K562 (cell line): ENCODE results near the gene PMF1. TPM values are rescaled to one million over a fixed set of nuclear protein-coding genes. Genes with fewer than 3 reads are reported as not detected.

Source experiments
- ATAC-seq: fragments of 200-7000 bp; cut with Tn5 transposase; 3 replicates; pipeline ENCODE4 v1.9.1; 2020; ENCODE audit warnings: moderate library complexity
- BruUV-seq: library from RNA; stranded (reverse); fragments of 400-500 nt; replicated peaks from 2 replicates; lab custom pipeline; 2021; lab: Mats Ljungman, UMichigan
- CTCF ChIA-PET: fragments of 300-600 bp; formaldehyde crosslinking; extraction: SDS; loops from one replicate; lab custom pipeline; 2021; ENCODE audit warnings: low intra/inter-chr PET ratio; lab: Yijun Ruan, JAX
- POLR2A ChIA-PET: fragments of 300-600, 350-650 bp; sonication (Branson Sonifier 250); formaldehyde crosslinking; extraction: SDS; loops from one replicate; lab custom pipeline; 2021; ENCODE audit warnings: antibody characterized with exemption, inconsistent platforms; lab: Yijun Ruan, JAX
- DNase-seq, 4 experiments: peaks; one replicate each; pipeline versions ENCODE4 v3.0.0 to v3.0.0-alpha.2; 2011 to 2018; ENCODE audit warnings: low spot score in 3 of 4, mixed read lengths in 3 of 4; ENCODE audit errors: extremely low read depth in 1 of 4
- FAIRE-seq: peaks from 2 replicates; lab custom pipeline; 2011; peaks lifted over from hg19 to GRCh38; lab: Jason Lieb, UNC
- H2AFZ ChIP-seq: 2 replicates; pipeline ENCODE4 v1.6.0; 2011; ENCODE audit warnings: low read depth, low read length, control low read depth, inconsistent platforms
- H3K27ac ChIP-seq: fragments of 200-600 bp; 3 replicates; pipeline ENCODE4 v1.8.0; 2011; ENCODE audit warnings: low read depth, mild to moderate bottlenecking, control low read depth, inconsistent platforms, low read length, moderate library complexity, mixed read lengths; ENCODE audit errors: extremely low read depth
- H3K27me3 ChIP-seq, 2 experiments: fragments of 300-600 bp in 1 of 2; 2 replicates in 1 of 2; 3 replicates in 1 of 2; pipeline versions ENCODE4 v1.6.0 to v1.8.0; 2011; ENCODE audit warnings: inconsistent platforms in 2 of 2, low read length in 2 of 2, mild to moderate bottlenecking in 1 of 2, mixed read lengths in 1 of 2, moderate library complexity in 1 of 2; ENCODE audit not compliant: control insufficient read depth in 2 of 2, insufficient read depth in 2 of 2
- H3K36me3 ChIP-seq: fragments of 300-600 bp; 3 replicates; pipeline ENCODE4 v1.8.0; 2011; ENCODE audit warnings: mild to moderate bottlenecking, low read length, inconsistent platforms; ENCODE audit not compliant: control insufficient read depth, insufficient read depth
- H3K4me1 ChIP-seq, 2 experiments: fragments of 200-600 bp in 1 of 2; replicated peaks in 1 of 2; 2 replicates in 1 of 2; 3 replicates in 1 of 2; pipeline versions ENCODE4 v1.5.1 to v1.8.0; 2011; ENCODE audit warnings: inconsistent platforms in 2 of 2, low read length in 2 of 2, mild to moderate bottlenecking in 1 of 2, mixed read lengths in 1 of 2, moderate library complexity in 1 of 2; ENCODE audit not compliant: control insufficient read depth in 2 of 2, insufficient read depth in 2 of 2
- H3K4me2 ChIP-seq: 2 replicates; pipeline ENCODE4 v1.6.1; 2011; ENCODE audit warnings: low read length, control low read depth, inconsistent platforms, mixed read lengths; ENCODE audit not compliant: insufficient read depth
- H3K4me3 ChIP-seq: fragments of 200-600 bp; sonication (generic), shearing (Covaris generic); 2 replicates; pipeline ENCODE4 v1.5.1; 2016; ENCODE audit warnings: control low read depth, inconsistent platforms
- H3K79me2 ChIP-seq: fragments of 200-600 bp; 3 replicates; pipeline ENCODE4 v1.8.0; 2011; ENCODE audit warnings: low read length, inconsistent platforms; ENCODE audit not compliant: control insufficient read depth, insufficient read depth
- H3K9ac ChIP-seq, 2 experiments: 2 replicates each; pipeline versions ENCODE4 v1.6.0 to v1.6.1; 2011; ENCODE audit warnings: low read depth in 2 of 2, low read length in 2 of 2, control low read depth in 1 of 2, inconsistent platforms in 1 of 2, mild to moderate bottlenecking in 1 of 2, mixed read lengths in 1 of 2; ENCODE audit not compliant: insufficient read depth in 1 of 2
- H3K9me1 ChIP-seq: one replicate; pipeline ENCODE4 v1.6.0; 2011; ENCODE audit warnings: inconsistent platforms, mild to moderate bottlenecking, low read length, moderate library complexity; ENCODE audit not compliant: control insufficient read depth, insufficient read depth
- H3K9me3 ChIP-seq: replicated peaks from 2 replicates; pipeline ENCODE4 v1.5.1; 2011; ENCODE audit warnings: low read depth, low read length, inconsistent platforms; ENCODE audit not compliant: control insufficient read depth, insufficient read depth
- H4K20me1 ChIP-seq: replicated peaks from 2 replicates; pipeline ENCODE4 v1.6.1; 2011; ENCODE audit warnings: low read length, inconsistent platforms, mixed read lengths; ENCODE audit not compliant: control insufficient read depth, insufficient read depth
- CREB1 ChIP-seq, 2 experiments: sonication (generic) in 1 of 2; formaldehyde crosslinking in 1 of 2; IDR thresholded peaks; 2 replicates each; pipeline versions ENCODE4 v1.6.1 to v1.8.0; 2012 to 2022; ENCODE audit warnings: inconsistent platforms in 1 of 2, mild to moderate bottlenecking in 1 of 2, missing genetic modification reagents in 1 of 2, moderate library complexity in 1 of 2
- E2F5 ChIP-seq: sonication (generic); formaldehyde crosslinking; IDR thresholded peaks from 2 replicates; pipeline ENCODE4 v1.8.0; 2022; ENCODE audit warnings: mild to moderate bottlenecking, missing genetic modification reagents
- HEY1 ChIP-seq: fragments of 250-450 bp; sonication (Bioruptor Pico); IDR thresholded peaks from 2 replicates; pipeline ENCODE4 v1.5.0; 2020; ENCODE audit warnings: mild to moderate bottlenecking, moderate library complexity, borderline replicate concordance
- HNRNPLL ChIP-seq: fragments of 200-400 bp; formaldehyde crosslinking; IDR thresholded peaks from 2 replicates; pipeline ENCODE4 v1.6.1; 2017; ENCODE audit warnings: low read length, low read depth, mild to moderate bottlenecking; ENCODE audit not compliant: poor library complexity, severe bottlenecking
- MBD2 ChIP-seq: sonication (generic); IDR thresholded peaks from 2 replicates; pipeline ENCODE4 v1.6.1; 2016; ENCODE audit warnings: low read depth, borderline replicate concordance
- PTBP1 ChIP-seq: fragments of 200-400 bp; formaldehyde crosslinking; IDR thresholded peaks from 2 replicates; pipeline ENCODE4 v1.6.1; 2017; ENCODE audit warnings: low read depth, low read length
- RFX7 ChIP-seq: fragments of 250-450 bp; sonication (Bioruptor Pico); IDR thresholded peaks from 2 replicates; pipeline ENCODE4 v1.5.1; 2021; ENCODE audit warnings: mild to moderate bottlenecking
- SP1 ChIP-seq: sonication (generic); formaldehyde crosslinking; IDR thresholded peaks from 2 replicates; pipeline ENCODE4 v1.8.1; 2022; ENCODE audit warnings: mild to moderate bottlenecking, missing genetic modification reagents
- SREBF2 ChIP-seq: sonication (generic); formaldehyde crosslinking; IDR thresholded peaks from 2 replicates; pipeline ENCODE4 v1.4.0; 2020; ENCODE audit warnings: mild to moderate bottlenecking, missing genetic modification reagents
- TEAD1 ChIP-seq, 2 experiments: fragments of 450-650 bp in 1 of 2; sonication (generic) in 1 of 2; formaldehyde crosslinking; IDR thresholded peaks; 2 replicates each; pipeline versions ENCODE4 v1.4.0 to v1.8.0; 2020 to 2022; ENCODE audit warnings: mild to moderate bottlenecking in 2 of 2, missing genetic modification reagents in 1 of 2
- TRIM28 ChIP-seq: fragments of 450-650 bp; IDR thresholded peaks from 2 replicates; pipeline ENCODE4 v1.6.1; 2017
- WGBS: fragments of 100-300 bp; shearing (Covaris generic); methylation state at CpG from one replicate; pipeline ENCODE4 v1.1.6; 2016; ENCODE audit warnings: low coverage, mixed read lengths; ENCODE audit not compliant: insufficient coverage; ENCODE audit errors: missing lambda C conversion rate; 5-methylcytosine and 5-hydroxymethylcytosine counted together
- in situ Hi-C: fragments of 300-500 bp; cut with MboI; formaldehyde crosslinking; loops from 4 replicates; pipeline ENCODE4 v1.15.0; 2018; ENCODE audit warnings: inconsistent platforms, mixed read lengths
- intact Hi-C: fragments of 100-400 bp; cut with micrococcal nuclease; formaldehyde crosslinking; loops from 2 replicates; pipeline ENCODE4 v1.14.2; 2022
- polyA plus RNA-seq, 8 experiments: library from polyadenylated mRNA; depleted of rRNA in 4 of 8; stranded (reverse) in 5 of 8; unstranded in 3 of 8; fragments of >200 nt; fragmentation: Nextera tagmentation in 2 of 8; fragmentation: Illumina TruSeq in 1 of 8; extraction: Ambion mirVana in 2 of 8; extraction: Trizol in 1 of 8; gene quantifications; 2 replicates each; pipeline versions ENCODE4 v1.2.1 to v1.2.3, GENCODE V29; 2011 to 2014; ENCODE audit warnings: inconsistent platforms in 1 of 8, missing spikeins in 1 of 8
- total RNA-seq, 7 experiments: library from RNA; depleted of rRNA in 6 of 7; stranded (reverse); fragments of >200 nt in 6 of 7; fragmentation: Illumina TruSeq in 2 of 7; extraction: Trizol in 2 of 7; gene quantifications; 2 replicates each; pipeline versions ENCODE4 v1.2.1 to v1.2.3, GENCODE V29; 2011 to 2021; ENCODE audit warnings: low replicate concordance in 1 of 7
- TF ChIP-seq, protein P1 (sequence below): sonication (generic); formaldehyde crosslinking; IDR thresholded peaks from 2 replicates; pipeline ENCODE4 v1.8.1; 2023; ENCODE audit warnings: mild to moderate bottlenecking, missing genetic modification reagents, moderate library complexity
- TF ChIP-seq, protein P2 (sequence below): fragments of 450-650 bp; IDR thresholded peaks from 2 replicates; pipeline ENCODE4 v1.7.1; 2018; ENCODE audit warnings: mild to moderate bottlenecking, low read depth; ENCODE audit not compliant: partially characterized antibody

PMF1 gene
- total and polyA plus RNA-seq, 9 of the 15 experiments (the other 6 are each of a cell fraction or from before 2014, with no cell fraction given), result 9.4 to 92.9 (median 71.0) TPM

- no TSS peak for BruUV-seq
- H3K9ac ChIP-seq, result no peak overlapping the region
- FAIRE-seq (no peak), ATAC-seq (no peak), DNase-seq (peak in 1 of 4 experiments; percentile 4)
- peaks cover 49% of the 10 kb centered on the region for H3K79me2 ChIP-seq
- TF ChIP-seq E2F5 (CRISPR knock-in tag), result no peak
- TF ChIP-seq TEAD1 (CRISPR knock-in tag; IDR thresholded peaks at IDR 0.05), result no peak
- no peak for TF ChIP-seq PTBP1
- TF ChIP-seq RFX7, result no peak
- TF ChIP-seq HNRNPLL, result no peak
- TF ChIP-seq CREB1 (IDR thresholded peaks at IDR 0.05), result no peak
- TF ChIP-seq CREB1 (CRISPR knock-in tag; IDR thresholded peaks at IDR 0.05), result no peak
- TF ChIP-seq, protein P1, sequence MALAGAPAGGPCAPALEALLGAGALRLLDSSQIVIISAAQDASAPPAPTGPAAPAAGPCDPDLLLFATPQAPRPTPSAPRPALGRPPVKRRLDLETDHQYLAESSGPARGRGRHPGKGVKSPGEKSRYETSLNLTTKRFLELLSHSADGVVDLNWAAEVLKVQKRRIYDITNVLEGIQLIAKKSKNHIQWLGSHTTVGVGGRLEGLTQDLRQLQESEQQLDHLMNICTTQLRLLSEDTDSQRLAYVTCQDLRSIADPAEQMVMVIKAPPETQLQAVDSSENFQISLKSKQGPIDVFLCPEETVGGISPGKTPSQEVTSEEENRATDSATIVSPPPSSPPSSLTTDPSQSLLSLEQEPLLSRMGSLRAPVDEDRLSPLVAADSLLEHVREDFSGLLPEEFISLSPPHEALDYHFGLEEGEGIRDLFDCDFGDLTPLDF, result no peak
- no peak for TF ChIP-seq SP1 (CRISPR knock-in tag)
- no peak for TF ChIP-seq SREBF2
- TF ChIP-seq, protein P2, sequence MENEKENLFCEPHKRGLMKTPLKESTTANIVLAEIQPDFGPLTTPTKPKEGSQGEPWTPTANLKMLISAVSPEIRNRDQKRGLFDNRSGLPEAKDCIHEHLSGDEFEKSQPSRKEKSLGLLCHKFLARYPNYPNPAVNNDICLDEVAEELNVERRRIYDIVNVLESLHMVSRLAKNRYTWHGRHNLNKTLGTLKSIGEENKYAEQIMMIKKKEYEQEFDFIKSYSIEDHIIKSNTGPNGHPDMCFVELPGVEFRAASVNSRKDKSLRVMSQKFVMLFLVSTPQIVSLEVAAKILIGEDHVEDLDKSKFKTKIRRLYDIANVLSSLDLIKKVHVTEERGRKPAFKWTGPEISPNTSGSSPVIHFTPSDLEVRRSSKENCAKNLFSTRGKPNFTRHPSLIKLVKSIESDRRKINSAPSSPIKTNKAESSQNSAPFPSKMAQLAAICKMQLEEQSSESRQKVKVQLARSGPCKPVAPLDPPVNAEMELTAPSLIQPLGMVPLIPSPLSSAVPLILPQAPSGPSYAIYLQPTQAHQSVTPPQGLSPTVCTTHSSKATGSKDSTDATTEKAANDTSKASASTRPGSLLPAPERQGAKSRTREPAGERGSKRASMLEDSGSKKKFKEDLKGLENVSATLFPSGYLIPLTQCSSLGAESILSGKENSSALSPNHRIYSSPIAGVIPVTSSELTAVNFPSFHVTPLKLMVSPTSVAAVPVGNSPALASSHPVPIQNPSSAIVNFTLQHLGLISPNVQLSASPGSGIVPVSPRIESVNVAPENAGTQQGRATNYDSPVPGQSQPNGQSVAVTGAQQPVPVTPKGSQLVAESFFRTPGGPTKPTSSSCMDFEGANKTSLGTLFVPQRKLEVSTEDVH, result no peak
- TF ChIP-seq MBD2, result no peak
- TF ChIP-seq TRIM28, result no peak
- no peak for TF ChIP-seq HEY1 (CRISPR knock-in tag)
- H3K4me3 ChIP-seq, result no peak overlapping the region
- H3K27ac ChIP-seq, result no peak overlapping the region
- in situ Hi-C loops, result no loop called here
- 40% methylated on average over 5 of the region's 5 CpGs for WGBS
- ChIA-PET CTCF (no interaction called here), POLR2A (interaction anchor here (0.9 to 9.2 kb wide), 3 partner anchors 12 to 44 kb away, joined by 3 to 62 read pairs (median 21); partner anchors contain the start of gene PMF1)
- H3K9me1 ChIP-seq, result no peaks in the 10 kb centered on the region
- no peaks in the 10 kb centered on the region for H3K9me3 ChIP-seq
- intact Hi-C loops, result no loop called here
- no peak overlapping the region for H3K4me2 ChIP-seq
- peaks cover 4% of the 10 kb centered on the region; the same call in 1 of the 2 replicates for H4K20me1 ChIP-seq
- H3K4me1 ChIP-seq, result peaks cover 5 to 6% of the 10 kb centered on the region in 2 experiments; a peak in 4 of 5 replicates
- H2AFZ ChIP-seq, result no peak overlapping the region
- H3K36me3 ChIP-seq, result peaks cover 58% of the 10 kb centered on the region
- H3K27me3 ChIP-seq, result no peaks in the 10 kb centered on the region
These were observed 13.9 kb upstream of the PMF1 start for GRCh38 chr1:156198831-156199349.
